AG04450 (cell line): ENCODE measurements around the gene FAM221B. TPM values are rescaled to one million over a fixed set of nuclear protein-coding genes. Genes with fewer than 3 reads are reported as not detected.
A peak's percentile ranks its signal among the peaks of the same experiment; 100 is the strongest.

Experiments
- CTCF ChIA-PET: fragments of 300-600, 350-600 bp; formaldehyde crosslinking; extraction: SDS; loops from one replicate; lab custom pipeline; 2022; ENCODE audit warnings: antibody characterized with exemption, inconsistent platforms; lab: Charles Lee
- POLR2A ChIA-PET: fragments of 350-600 bp; formaldehyde crosslinking; extraction: SDS; loops from one replicate; lab custom pipeline; 2021; ENCODE audit warnings: antibody characterized with exemption, inconsistent platforms; lab: Yijun Ruan, JAX
- DNase-seq: peaks from one replicate; pipeline ENCODE4 v3.0.0-alpha.2; 2011; ENCODE audit warnings: low read depth, low spot score
- H3K27ac ChIP-seq: one replicate; pipeline ENCODE4 v1.5.1; 2012; ENCODE audit warnings: low read depth, low read length, control low read depth
- H3K27me3 ChIP-seq: one replicate; pipeline ENCODE4 v1.6.0; 2012; ENCODE audit warnings: low read length; ENCODE audit not compliant: control insufficient read depth, insufficient read depth
- H3K4me3 ChIP-seq: 2 replicates; pipeline ENCODE4 v1.5.1; 2011; ENCODE audit warnings: mild to moderate bottlenecking, low read depth, low read length, control low read depth
- H3K9me3 ChIP-seq: 2 replicates; pipeline ENCODE4 v1.5.1; 2012; ENCODE audit warnings: low read length; ENCODE audit not compliant: control insufficient read depth, insufficient read depth
- polyA plus RNA-seq: library from polyadenylated mRNA; depleted of rRNA; stranded (reverse); fragments of >200 nt; gene quantifications from 2 replicates; pipeline ENCODE4 v1.2.3, GENCODE V29; 2011
- TF ChIP-seq, protein P1 (sequence below): IDR thresholded peaks from 2 replicates; pipeline ENCODE4 v1.5.1; 2011; ENCODE audit warnings: low read depth, low read length, control low read depth, inconsistent platforms

The FAM221B gene
- polyA plus RNA-seq, 1 experiment = not detected

DNA sequence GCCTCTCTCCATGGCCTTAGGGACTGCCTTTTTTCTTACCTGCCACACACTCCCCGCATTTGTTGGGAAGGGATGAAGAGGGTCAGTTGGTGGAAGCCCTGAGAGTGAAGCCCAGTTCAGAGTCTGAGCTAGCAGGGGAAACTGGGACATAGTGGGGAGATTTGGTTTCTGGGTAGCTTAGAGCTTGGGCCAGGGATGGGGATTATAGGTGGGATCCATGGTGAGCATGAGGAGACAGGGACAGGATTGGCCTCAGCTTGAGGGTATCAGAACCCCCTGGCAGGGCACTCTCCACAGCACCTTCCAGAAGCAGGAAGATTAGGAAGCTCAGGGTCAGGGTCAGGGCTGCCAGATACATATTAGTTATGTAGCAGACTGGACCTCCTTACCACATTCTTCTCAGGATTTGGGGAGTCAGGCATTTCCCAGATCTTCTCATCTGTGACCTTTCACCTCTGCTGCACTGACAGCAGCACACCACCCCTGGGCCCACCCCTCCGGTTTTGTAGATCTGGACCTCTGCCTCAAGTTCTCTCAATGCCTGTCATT is 23.8 kb upstream of the FAM221B start:
- TF ChIP-seq, protein P1, sequence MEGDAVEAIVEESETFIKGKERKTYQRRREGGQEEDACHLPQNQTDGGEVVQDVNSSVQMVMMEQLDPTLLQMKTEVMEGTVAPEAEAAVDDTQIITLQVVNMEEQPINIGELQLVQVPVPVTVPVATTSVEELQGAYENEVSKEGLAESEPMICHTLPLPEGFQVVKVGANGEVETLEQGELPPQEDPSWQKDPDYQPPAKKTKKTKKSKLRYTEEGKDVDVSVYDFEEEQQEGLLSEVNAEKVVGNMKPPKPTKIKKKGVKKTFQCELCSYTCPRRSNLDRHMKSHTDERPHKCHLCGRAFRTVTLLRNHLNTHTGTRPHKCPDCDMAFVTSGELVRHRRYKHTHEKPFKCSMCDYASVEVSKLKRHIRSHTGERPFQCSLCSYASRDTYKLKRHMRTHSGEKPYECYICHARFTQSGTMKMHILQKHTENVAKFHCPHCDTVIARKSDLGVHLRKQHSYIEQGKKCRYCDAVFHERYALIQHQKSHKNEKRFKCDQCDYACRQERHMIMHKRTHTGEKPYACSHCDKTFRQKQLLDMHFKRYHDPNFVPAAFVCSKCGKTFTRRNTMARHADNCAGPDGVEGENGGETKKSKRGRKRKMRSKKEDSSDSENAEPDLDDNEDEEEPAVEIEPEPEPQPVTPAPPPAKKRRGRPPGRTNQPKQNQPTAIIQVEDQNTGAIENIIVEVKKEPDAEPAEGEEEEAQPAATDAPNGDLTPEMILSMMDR = no peak
- Histone ChIP-seq H3K4me3 (no peak overlapping the region), H3K27me3 (peaks cover 3% of the 10 kb centered on the region), H3K9me3 (no peaks in the 10 kb centered on the region; the same call in 1 of the 2 replicates), H3K27ac (no peak overlapping the region)
- no peak for DNase-seq
- ChIA-PET POLR2A (no interaction called here), CTCF (interaction anchor here (0.7 to 1.0 kb wide), 3 partner anchors 30 to 825 kb away, joined by 3 to 5 read pairs (median 3); no protein-coding TSS in a partner anchor)

DNA sequence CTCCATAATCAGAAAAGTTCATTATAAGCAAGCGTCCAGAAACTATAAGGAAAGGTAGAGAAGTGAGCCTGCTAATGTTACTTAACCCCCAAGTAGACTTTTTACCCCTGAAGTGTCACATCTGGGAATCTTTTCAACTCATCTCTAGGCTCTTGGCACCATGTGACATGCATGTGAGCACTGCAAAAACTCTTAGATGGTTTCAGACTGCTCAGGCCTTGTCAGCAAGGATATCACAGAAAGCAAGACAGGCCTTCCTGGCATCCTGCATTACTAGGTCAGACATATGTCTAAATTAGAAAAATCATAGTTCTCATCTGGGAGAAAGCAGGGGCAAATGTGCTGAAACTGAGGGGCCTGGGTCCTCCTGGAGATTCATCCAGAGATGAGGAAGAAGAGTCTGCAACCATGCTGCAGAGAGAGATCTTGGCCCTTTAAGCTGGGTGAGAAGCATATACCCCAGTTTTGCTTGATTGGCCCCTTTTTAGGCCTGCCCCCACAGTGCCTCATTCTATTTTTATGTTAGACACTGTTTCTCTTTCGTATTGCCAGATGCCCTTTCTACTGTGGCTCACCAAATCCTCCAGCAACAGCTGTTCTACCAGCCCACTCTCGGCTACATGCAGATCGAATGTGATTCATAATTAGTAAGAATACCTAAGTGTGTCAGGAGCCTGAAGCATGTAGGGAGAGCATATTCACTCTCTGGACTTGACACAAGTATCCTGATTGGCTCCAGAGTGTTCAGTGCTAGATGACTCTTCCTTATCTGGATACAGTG is 19.4 kb upstream of the FAM221B start:
- H3K27me3 ChIP-seq = no peaks in the 10 kb centered on the region
- H3K27ac ChIP-seq = peak overlapping the region; percentile 81
- CTCF ChIA-PET = interaction anchor here (1.0 kb wide), 2 partner anchors 34 to 57 kb away, joined by 4 to 5 read pairs; no protein-coding TSS in a partner anchor
- DNase-seq = peak; percentile 86
- TF ChIP-seq, protein P1 = no peak
- POLR2A ChIA-PET = interaction anchor here (1.0 kb wide), 1 partner anchor 10 kb away, joined by 3 read pairs; no protein-coding TSS in a partner anchor
- H3K9me3 ChIP-seq = no peaks in the 10 kb centered on the region
- no peak overlapping the region for H3K4me3 ChIP-seq

DNA sequence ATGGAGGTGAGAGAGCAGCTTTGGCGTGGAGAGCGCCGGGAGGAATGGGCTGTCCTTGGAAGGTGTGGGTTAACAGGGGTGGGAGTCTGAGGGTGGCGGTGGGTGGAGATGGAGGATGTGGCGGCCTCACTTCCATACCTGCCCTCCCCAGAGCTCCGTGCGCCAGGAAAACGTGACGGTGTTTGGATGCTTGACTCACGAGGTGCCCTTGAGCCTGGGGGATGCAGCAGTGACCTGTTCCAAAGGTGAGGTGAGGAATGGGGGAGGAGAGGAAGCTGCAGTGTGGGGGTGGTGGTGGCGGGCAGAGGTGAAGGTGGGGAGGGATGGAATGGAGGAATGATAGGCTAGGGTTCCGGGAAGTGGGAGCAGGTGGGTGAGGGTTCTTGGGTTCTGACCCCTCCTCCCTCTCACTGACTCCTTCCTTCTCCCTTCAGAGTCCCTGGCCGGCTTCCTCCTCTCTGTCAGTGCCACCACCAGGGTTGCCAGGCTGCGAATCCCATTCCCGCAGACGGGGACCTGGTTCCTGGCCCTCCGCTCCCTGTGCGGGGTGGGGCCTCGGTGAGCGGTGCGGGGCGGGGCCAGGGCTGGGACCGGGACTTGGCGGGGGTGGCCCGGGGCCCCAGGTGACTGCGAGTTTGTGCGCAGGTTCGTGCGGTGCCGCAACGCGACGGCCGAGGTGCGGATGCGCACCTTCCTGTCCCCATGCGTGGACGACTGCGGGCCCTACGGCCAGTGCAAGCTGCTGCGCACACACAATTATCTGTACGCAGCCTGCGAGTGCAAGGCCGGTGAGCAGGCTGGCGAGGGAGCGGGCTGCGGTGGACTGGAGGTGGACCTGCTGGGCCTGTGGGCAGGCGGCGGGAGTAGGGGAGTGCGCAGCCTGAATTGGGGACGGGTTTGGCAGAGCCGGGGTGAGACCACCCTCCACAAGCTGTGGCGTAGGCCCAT is 17.6 kb upstream of the FAM221B start:
- Histone ChIP-seq H3K4me3 (no peak overlapping the region), H3K27me3 (no peaks in the 10 kb centered on the region), H3K27ac (no peak overlapping the region), H3K9me3 (no peaks in the 10 kb centered on the region; the same call in 1 of the 2 replicates)
- CTCF ChIA-PET = interaction anchor here (1.7 to 2.1 kb wide), 2 partner anchors 19 to 36 kb away, joined by 7 to 15 read pairs; no protein-coding TSS in a partner anchor
- no peak for DNase-seq
- TF ChIP-seq, protein P1 = no peak
- POLR2A ChIA-PET = interaction anchor here (0.6 kb wide), 1 partner anchor 166 kb away, joined by 5 read pairs; no protein-coding TSS in a partner anchor

DNA sequence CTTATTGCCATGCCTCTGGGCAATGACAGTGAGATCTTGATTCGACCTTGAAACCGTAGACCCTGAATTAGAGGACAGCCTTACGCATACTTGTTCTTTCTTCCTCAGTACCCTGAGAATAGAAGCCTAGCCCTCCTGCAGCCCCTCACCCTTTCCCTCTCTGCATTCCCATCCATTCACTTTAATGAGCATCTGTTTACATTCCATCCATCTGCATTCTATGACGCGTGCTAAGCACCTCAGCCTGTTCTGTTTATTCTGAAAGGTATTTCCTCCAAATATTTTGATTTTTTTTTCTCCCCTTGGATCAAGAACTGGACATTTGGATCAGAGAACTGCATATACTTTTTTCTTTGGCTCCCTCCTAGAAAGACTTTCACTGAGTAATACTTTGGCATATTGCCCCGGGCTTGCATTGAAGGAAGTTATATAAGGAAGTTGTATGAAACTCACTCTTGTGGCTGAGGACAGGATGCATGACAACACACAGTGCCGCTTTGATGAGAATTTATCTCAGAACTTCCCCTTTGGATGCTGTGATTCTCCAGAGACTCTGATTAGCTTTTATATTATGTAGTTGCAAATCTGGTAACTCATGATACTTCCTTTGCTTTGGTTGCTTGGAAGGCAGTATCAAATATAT is 16.2 kb upstream of the FAM221B start:
- CTCF ChIA-PET = interaction anchor here (1.7 to 2.1 kb wide), 2 partner anchors 18 to 37 kb away, joined by 7 to 15 read pairs; no protein-coding TSS in a partner anchor
- H3K27me3 ChIP-seq = no peaks in the 10 kb centered on the region
- DNase-seq = peak; percentile 77
- TF ChIP-seq, protein P1 = no peak
- POLR2A ChIA-PET = interaction anchor here (0.6 kb wide), 1 partner anchor 9 kb away, joined by 4 read pairs; no protein-coding TSS in a partner anchor
- H3K9me3 ChIP-seq = no peaks in the 10 kb centered on the region; the same call in 1 of the 2 replicates
- no peak overlapping the region for H3K4me3 ChIP-seq
- peak overlapping the region; percentile 75 for H3K27ac ChIP-seq
